Tibial nerve (tissue), 3 donors: ENCODE measurements around the gene WIPF1.

Experiments used
- POLR2A ChIP-seq, 2 donors: fragments of 450-650 bp; IDR thresholded peaks; one replicate each; pipeline ENCODE4 v1.6.1; 2017; ENCODE audit warnings: antibody characterized with exemption in 2 of 2, mild to moderate bottlenecking in 2 of 2, moderate library complexity in 2 of 2
- TF ChIP-seq, protein P1 (sequence below), 5 experiments: fragments of 200-600 bp in 3 of 5; fragments of 450-650 bp in 2 of 5; sonication (generic) in 3 of 5; IDR thresholded peaks; one replicate each; pipeline ENCODE4 v1.5.1; 2016 to 2019; ENCODE audit warnings: antibody characterized with exemption in 5 of 5, mild to moderate bottlenecking in 3 of 5, moderate library complexity in 2 of 5

DNA sequence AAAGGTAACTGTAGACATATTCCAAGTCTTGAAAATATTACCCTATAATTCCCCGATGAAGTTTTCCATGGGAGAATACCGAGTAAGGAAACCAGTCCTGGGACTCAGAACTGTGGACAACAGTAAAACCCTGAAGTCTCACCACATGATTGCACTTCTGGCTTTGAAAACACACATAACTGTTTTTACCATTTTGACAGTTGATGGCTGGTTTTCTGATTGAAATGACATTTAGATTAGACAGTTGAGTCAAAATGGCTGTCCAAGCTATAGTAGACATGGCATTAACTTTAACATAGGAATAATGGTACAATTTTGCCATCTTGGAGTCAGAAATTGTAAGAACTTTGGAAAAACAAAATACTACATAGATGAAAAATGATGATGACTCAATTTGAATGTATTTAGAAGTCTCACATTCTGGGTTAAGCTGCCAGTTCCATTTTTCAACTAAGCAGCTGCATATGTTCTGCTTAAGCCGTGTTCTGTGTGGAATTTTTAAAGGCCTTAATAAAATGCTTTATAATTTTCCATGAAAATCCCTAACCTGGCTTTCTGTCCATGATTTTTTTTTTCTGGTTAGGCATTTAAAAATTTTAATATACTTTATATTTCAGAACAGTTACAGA is 38.3 kb upstream of the WIPF1 start:
- TF ChIP-seq, protein P1, sequence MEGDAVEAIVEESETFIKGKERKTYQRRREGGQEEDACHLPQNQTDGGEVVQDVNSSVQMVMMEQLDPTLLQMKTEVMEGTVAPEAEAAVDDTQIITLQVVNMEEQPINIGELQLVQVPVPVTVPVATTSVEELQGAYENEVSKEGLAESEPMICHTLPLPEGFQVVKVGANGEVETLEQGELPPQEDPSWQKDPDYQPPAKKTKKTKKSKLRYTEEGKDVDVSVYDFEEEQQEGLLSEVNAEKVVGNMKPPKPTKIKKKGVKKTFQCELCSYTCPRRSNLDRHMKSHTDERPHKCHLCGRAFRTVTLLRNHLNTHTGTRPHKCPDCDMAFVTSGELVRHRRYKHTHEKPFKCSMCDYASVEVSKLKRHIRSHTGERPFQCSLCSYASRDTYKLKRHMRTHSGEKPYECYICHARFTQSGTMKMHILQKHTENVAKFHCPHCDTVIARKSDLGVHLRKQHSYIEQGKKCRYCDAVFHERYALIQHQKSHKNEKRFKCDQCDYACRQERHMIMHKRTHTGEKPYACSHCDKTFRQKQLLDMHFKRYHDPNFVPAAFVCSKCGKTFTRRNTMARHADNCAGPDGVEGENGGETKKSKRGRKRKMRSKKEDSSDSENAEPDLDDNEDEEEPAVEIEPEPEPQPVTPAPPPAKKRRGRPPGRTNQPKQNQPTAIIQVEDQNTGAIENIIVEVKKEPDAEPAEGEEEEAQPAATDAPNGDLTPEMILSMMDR (IDR thresholded peaks at IDR 0.05): no peak
- no peak for TF ChIP-seq POLR2A (IDR thresholded peaks at IDR 0.05)
